Bladder microvascular endothelial cell (primary cell): Measurements from ENCODE around the gene UAP1. TPM values are rescaled to one million over a fixed set of nuclear protein-coding genes. Genes with fewer than 3 reads are reported as not detected.

ENCODE experiments used
- total RNA-seq: library from RNA; depleted of rRNA; stranded (reverse); fragments of >200 nt; gene quantifications from 2 replicates; pipeline ENCODE4 v1.2.3, GENCODE V29; 2014

The UAP1 gene
- total RNA-seq = 48.1 and 76.4 TPM in 2 replicates

GRCh38 chr1:162561616-162562469 lies at the start of gene UAP1:
TSS of gene UAP1 (plus strand) at chr1:162561722. CDS start at chr1:162566069, 4,347 bp downstream.

GRCh38 chr1:162632217-162632666 lies 70.7 kb downstream of the UAP1 start, which contains the start of gene DDR2:
TSS of gene DDR2 (plus strand) at chr1:162632464. CDS start at chr1:162719064, 86,600 bp downstream.

Other genes with a start within 250 kb of the UAP1 start
- gene SPATA46, start 184.9 kb upstream of the UAP1 start, total RNA-seq = not detected in 2 replicates
- gene C1orf226, start 180.0 kb upstream of the UAP1 start, total RNA-seq = 0.32 and 0.50 TPM in 2 replicates
- gene SH2D1B, start 149.6 kb upstream of the UAP1 start, total RNA-seq = not detected in 2 replicates
- gene UHMK1, start 63.9 kb upstream of the UAP1 start, total RNA-seq = 33.8 and 76.7 TPM in 2 replicates
- 1.1 and 2.3 TPM in 2 replicates for gene DDR2, start 70.7 kb downstream of the UAP1 start, total RNA-seq
- 17.8 and 18.1 TPM in 2 replicates for gene HSD17B7, start 229.0 kb downstream of the UAP1 start, total RNA-seq